GM18508 (cell line): Measurements from ENCODE around the gene CNPPD1.
A peak's percentile ranks its signal among the peaks of the same experiment; 100 is the strongest.
"Not testable (repeated sequence)": the region's sequence is repeated elsewhere in the genome, so short reads cannot be mapped to it uniquely, and the experiment has no call there.

Experiments
- ATAC-seq: cut with Tn5 transposase; IDR thresholded peaks from one replicate; pipeline ENCODE4 v1.9.1; 2021; ENCODE audit warnings: moderate number of reproducible peaks; ENCODE audit not compliant: insufficient read depth, unreplicated experiment

CNPPD1 gene

DNA sequence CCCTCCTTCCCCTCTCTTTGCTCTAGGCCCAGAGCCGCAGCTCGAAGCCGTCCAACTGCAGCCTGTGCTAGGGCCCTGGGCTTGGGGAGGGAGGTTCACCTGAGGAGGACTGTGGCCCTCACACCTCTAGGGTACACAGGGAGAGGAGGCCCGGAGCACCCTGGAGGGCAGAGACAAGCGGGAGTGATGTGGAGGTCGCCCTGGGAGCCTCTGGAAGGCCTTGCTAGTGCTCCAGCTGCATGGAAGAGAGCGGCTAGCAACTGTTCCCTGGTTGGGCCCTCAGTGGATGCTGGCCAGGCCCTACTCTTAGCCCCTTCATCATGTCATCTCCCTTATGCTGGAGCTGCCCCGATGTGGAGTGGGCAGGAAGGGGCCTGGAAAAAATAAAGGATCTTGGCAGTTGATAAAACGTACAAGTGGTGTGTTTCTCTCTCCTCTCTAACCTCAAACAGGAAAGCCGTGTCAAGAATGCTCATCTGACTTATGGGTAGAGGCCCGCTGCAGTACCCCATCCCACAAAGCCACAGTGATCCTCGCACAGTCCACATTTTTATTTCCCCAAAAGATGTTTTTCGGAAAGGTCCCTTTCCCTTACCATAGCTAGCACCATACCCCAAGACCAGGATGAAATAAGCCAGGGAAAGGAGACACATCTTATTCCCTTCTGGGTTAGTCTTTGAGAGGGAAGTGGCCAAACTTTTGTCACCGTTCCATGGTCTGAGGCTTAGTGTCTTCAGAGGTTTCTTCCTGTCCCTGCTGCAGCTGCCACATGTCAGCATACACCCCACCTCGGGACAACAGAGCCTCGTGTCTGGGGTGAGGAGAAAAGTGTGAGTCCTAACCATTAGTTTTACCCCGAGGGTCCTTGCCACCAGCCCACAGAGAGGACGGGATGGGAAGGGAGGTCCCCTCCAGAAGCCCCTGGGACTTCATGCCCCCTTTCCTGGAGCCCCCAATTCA lies 32.8 kb upstream of the CNPPD1 start:
- no peak for ATAC-seq

DNA sequence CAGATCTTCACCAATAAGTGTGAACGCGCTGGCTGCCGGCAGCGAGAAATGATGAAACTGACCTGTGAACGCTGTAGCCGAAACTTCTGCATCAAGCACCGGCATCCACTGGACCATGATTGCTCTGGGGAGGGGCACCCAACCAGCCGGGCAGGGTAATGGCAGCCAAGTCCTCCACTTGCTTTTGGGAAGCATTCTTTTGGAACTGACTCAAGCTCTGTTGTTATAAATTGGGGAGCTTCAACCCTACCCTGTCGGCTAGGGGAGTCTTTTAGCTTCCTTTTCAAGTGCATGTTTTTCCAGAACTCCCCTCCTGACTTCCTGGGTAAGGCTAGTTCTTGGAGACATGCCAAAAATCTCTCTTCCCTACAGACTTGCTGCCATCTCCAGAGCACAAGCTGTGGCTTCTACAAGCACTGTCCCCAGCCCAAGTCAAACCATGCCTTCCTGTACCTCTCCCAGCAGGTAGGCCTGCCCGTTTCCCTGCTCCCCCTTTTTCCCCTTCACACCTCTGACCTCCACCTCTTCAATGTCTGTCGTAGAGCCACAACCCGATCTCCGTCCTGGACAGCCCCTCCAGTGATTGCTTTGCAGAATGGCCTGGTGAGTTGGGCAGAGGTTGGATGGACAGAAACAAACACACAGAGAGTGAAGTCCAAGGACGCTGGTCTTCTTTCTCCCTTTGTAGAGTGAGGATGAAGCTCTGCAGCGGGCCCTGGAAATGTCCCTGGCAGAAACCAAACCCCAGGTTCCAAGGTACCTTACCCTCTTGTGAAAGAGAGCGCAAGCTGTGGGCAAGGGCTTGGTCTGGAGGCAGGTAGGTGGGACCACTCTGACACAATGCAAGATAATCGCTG lies 31.4 kb upstream of the CNPPD1 start:
- no peak for ATAC-seq

DNA sequence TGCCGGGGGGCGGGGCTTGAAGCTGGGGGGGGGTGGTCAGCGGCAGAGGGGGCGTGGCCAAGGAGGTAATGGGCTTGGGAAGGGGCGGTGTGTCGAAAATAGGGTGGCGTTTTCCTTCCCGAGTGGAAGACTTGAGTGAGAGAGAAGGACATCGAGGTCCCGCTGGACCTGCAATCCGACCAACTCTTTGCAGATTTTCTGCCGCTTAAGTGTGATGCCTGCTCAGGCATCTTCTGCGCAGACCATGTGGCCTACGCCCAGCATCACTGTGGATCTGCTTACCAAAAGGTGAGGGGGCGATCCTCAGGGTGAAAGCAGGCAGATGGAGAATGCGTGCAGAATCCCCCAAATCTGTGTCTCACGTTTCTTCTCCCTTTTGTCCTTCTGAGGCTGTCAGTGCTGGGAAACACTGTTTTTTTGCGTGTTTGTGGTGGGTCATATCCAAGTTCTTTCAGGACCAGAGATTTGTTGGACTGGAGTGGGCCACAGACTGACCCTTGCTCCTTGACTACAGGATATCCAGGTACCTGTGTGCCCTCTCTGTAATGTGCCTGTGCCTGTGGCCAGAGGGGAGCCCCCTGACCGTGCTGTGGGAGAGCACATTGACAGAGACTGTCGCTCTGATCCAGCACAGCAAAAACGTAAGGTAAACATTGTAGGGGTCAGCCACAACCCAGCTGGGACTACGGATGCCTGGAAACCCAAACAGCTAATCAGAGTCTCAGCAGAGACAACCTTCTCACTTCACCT lies 30.6 kb upstream of the CNPPD1 start:
- ATAC-seq = no peak

DNA sequence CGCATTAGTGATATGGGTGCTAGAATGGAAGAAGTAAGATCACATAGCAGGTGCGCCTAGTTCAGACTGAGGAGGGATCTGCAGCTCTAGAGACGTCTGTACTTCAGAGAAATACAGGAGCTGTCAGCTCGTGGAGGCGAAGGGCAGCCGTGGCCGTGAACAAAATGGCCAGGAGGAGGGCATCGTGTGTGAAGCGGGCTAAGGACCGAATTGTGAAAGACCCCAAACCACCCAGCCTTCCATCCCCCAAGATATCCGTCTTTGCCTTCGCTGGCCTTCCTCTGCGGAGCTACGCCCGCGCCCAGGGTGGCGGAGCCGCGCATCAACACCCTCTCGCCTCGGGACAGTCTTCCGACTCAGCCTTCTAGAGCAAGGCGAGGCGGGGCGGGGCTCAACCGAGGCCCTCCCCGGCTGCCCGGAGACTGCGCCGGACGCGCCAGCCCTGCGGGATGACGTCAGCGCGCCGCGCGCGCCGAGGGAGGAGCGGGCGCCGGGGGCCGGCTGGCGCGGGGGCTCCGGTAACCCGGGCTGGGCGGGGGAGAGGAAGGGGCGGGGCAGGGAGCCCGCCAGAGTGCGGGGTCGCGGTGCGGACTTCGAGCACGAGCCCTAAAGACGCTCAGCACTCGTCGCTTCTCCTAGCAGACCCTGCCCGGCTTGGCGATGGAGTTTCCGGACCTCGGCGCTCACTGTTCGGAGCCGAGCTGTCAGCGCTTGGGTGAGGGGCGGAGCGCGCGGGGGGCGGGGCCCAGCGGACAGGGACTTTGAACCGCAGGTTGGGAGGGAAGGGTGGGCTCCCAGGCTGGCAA lies 29.8 kb upstream of the CNPPD1 start, which contains the start of gene ZFAND2B:
Gene ZFAND2B, plus strand, starts transcription at position 455 of the 806 bp plus-strand sequence. Its CDS starts 206 bp downstream, at position 661.
- ATAC-seq = peak; percentile 69

DNA sequence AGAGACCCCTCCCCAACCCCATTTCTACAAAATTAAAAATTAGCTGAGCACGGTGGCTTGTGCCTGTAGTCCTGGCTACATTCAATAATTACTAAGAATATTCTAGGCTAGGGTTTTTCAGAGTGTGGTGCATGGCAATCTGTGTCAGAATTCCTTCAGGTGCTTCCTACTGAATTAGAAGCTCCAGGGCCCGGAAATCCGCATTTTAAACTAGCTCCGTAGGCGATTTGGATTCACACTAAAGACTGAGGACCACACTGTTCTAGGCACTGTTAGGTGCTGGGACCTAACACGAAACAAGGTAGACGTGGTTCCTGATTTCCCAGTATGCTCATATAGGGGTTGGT lies 29.2 kb upstream of the CNPPD1 start:
- no peak for ATAC-seq

DNA sequence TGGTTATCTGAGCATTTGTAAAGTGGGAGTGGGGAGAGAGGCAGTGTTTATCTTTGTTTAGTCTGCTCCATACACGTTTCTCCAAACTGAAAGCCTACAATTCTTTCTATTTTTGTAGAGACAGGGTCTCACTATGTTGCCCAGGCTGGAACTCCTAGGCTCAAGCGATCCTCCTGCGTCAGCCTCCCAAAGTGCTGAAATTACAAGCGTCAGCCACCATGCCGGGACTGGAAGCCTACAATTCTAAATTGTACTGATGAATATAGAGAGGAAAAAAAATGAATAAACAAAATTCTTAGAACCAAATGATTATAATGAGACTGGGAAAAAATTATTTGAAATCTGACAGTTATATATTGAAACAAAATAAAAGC lies 28.4 kb upstream of the CNPPD1 start:
- ATAC-seq = no peak

DNA sequence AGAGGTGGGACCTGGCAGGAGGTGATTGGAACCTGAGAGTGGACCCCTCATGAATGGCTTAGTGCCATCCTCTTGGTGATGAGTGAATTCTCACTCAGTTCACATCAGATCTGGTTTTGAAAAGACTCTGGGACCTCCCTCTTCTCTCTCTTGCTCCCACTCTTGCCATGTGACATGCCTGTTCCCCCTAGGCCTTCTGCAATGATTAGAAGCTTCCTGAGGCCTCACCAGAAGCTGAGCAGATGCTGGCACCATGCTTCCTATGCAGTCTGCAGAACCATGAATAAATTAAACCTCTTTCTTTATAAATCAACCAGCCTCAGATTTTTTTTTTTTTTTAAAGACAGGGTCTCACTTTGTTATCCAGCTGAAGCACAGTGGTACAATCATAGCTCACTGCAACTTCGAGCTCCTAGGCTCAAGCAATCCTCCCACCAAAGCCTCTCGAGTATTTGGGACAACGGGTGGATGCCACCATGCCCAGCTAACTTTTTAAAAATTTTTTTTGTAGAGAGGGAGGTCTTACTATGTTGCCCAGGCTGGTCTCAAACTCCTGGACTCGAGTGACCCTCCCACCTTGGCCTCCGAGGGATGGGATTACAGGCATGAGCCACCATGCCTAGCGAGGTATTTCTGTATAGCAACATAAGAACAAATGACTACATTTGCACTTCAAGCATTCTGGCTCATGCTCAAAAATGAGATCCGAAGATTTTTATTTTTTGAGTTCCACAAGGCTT lies 27.9 kb upstream of the CNPPD1 start:
- ATAC-seq = no peak

DNA sequence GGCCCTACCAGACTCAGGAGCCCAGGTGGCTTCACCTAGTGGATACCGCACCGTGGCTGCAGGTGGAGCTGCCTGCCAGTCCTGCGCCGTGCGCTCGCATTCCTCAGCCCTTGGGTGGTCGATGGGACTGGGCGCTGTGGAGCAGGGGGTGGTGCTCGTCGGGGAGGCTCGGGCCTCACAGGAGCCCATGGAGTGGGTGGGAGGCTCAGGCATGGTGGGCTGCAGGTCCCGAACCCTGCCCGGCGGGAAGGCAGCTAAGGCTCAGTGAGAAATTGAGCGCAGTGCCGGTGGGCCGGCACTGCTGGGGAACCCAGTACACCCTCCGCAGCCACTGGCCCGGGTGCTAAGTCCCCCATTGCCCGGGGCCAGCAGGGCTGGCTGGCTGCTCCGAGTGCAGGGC lies 24.6 kb upstream of the CNPPD1 start:
- ATAC-seq = not testable (repeated sequence)

DNA sequence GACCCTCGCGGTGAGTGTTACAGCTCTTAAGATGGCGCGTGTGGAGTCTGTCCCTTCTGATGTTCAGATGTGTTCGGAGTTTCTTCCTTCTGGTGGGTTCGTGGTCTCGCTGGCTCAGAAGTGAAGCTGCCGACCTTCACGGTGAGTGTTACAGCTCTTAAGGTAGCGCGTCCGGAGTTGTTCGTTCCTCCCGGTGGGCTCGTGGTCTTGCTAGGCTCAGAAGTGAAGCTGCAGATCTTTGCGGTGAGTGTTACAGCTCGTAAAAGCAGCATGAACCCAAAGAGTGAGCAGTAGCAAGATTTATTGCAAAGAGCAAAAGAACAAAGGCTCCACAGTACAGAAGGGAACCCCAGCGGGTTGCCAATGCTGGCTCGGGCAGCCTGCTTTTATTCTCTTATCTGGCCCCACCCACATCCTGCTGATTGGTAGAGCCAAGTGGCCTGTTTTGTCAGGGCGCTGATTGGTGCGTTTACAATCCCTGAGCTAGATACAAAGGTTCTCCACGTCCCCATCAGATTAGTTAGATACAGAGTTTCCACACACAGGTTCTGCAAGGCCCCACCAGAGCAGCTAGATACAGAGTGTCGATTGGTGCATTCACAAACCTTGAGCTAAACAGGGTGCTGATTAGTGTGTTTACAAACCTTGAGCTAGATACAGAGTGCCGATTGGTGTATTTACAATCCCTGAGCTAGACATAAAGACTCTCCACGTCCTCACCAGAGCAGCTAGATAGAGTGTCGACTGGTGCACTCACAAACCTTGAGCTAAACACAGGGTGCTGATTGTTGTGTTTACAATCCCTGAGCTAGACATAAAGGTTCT lies 24.0 kb upstream of the CNPPD1 start:
- not testable (repeated sequence) for ATAC-seq

DNA sequence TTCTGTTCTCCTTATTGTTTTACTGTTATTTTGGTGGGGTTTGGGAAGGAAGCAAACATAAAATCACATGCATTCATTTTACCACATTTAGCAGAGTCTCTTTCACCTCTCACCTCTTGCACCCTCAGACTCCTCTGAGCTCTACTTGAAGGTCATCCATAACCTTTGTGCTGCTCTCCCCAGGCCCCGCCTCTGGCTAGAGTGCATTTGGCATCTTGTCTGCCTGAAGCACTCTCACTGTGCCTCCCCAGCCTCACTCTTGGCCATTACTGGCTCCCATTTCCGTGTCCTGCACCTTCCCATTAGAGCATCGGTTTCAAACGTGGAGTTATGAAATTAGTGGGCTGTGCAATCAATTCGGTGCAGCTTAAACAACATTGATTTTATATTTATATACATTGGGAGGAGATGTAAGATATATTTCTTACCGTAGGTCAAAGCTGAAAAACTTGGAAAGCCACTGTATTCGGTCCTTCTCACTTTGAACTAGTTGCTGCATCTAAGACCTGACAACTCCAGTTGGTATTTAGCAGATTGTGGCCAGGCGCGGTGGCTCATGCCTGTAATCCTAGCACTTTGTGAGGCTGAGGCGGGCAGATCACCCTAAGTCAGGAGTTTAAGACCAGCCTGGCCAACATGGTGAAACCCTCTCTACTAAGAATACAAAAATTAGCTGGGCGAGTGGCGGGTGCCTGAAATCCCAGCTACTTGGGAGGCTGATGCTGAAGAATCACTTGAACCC lies 22.9 kb upstream of the CNPPD1 start:
- ATAC-seq = no peak

DNA sequence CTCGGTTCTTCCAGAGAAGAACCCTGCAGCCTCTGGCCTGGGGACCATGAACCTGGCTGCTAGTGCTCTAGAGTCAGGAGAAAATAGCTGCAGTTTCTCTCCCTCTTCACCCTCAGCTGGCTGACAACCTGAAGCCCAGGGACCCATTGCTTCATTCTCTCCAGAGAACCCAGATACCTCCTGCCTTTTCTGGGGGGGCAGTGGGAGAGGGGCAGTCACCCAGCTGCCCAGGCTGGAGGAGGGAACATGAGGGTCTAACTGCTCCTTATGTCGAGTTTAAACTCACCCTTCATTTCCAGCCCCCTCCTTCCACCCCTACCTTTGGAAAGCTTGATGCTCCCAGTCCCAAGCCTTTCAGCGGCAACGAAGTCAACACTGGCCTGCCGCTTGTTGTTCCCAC lies 22.2 kb upstream of the CNPPD1 start:
- no peak for ATAC-seq

DNA sequence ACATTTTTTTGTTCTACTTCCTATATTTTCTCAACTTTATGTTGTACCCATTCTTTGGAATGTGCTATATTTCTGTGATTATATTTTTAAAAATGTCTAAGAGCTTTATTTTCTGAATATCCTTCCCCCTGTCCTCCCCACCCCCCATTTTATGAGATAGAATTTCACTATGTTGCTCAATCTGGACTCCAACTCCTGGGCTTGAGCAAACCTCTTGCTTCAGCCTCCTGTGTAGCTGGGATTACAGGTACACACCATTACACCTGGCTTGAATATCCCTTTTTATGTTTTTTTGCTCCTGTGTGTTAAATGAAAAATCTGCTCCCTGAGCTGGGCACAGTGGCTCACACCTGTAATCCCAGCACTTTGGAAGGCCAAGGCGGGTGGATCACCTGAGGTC lies 20.7 kb upstream of the CNPPD1 start:
- ATAC-seq = no peak

DNA sequence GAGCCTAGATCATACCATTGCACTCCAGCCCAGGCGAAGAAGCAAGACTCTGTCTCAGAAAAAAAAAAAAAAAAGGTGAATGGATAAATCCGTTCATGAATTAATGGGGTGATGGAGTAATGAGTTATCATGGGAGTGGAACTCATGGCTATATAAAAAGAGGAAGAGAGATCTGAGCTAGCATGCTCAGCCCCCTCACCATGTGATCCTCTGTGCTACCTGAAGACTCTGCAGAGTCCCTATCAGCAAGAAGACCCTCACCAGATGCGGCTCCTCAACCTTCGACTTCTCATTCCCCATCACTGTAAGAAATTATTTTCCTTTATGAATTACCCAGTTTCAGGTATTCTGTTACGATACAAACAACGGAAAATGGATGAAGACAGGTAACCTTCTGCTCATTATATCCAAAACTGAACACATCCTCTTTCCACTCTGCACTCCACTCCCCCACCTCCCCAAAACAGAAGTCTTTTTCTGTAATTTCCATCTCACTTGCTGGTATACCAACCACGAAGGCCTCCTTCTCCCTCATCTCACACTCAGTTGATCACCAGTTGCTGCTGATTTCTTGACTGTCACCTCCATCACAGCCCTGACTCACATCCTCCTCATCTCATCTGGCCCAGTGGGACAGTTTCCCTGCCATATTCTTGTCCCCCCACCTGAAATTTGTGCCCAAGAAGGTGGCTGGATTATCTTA lies 10.2 kb upstream of the CNPPD1 start:
- no peak for ATAC-seq

DNA sequence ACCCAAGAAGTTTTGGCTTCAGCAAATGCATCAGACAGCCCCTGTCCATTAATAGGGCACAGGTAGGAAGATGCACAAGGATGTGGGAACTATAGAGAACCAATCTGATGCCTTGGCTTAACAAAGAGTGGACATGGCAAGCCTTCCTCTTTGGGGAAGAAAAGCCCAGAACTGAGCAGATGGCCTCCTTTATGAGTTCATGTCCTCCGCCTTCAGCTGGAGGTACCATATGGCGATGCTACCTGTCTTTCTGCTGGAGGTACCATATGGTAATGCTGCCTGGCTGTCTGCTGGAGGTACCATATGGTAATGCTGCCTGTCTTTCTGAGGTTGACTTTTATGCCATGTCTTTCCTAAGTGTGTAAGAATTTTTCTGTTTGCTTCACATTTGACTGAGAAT lies 7.4 kb upstream of the CNPPD1 start:
- no peak for ATAC-seq

DNA sequence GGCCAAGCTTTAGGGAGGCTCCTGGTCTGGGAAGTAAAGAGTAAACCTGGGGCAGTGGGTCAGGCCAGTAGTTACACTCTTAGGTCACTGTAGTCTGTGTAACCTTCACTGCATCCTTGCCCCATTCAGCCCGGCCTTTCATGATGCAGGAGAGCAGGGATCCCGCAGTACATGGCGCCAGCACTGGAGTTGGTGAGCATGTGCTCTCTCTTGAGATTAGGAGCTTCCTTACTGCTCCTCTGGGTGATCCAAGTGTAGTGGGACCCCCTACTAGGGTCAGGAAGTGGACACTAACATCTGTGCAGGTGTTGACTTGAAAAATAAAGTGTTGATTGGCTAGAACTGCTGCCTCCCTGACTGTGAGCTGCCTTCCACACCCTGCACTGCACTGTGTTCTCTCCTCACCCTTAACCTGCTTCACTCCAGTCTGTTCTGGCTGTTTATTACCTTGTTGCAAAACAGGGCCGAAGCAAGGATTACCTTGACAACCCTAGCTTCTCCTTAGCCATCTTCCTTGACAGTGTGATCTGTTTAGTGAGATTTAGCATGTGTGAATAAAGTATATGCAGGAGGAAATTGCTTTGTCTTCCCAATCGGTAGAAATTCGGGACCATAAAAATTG lies 6.5 kb upstream of the CNPPD1 start:
- ATAC-seq = no peak

DNA sequence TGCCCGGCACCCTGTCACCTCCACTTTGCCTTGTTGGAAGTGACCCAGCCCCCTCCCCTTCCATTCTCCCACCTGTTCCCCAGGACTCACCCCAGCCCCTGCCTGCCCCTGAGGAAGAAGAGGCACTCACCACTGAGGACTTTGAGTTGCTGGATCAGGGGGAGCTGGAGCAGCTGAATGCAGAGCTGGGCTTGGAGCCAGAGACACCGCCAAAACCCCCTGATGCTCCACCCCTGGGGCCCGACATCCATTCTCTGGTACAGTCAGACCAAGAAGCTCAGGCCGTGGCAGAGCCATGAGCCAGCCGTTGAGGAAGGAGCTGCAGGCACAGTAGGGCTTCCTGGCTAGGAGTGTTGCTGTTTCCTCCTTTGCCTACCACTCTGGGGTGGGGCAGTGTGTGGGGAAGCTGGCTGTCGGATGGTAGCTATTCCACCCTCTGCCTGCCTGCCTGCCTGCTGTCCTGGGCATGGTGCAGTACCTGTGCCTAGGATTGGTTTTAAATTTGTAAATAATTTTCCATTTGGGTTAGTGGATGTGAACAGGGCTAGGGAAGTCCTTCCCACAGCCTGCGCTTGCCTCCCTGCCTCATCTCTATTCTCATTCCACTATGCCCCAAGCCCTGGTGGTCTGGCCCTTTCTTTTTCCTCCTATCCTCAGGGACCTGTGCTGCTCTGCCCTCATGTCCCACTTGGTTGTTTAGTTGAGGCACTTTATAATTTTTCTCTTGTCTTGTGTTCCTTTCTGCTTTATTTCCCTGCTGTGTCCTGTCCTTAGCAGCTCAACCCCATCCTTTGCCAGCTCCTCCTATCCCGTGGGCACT lies 5.8 kb upstream of the CNPPD1 start:
- ATAC-seq = no peak
